Bronchial smooth muscle cell (primary cell): ENCODE results near the gene MAMLD1. TPM values are rescaled to one million over a fixed set of nuclear protein-coding genes. Genes with fewer than 3 reads are reported as not detected.

Experiments used
- total RNA-seq: library from RNA; depleted of rRNA; stranded (reverse); fragments of >200 nt; gene quantifications from 2 replicates; pipeline ENCODE4 v1.2.1, GENCODE V29; 2014

The MAMLD1 gene
- 0.17 and 0.32 TPM in 2 replicates for total RNA-seq

GRCh38 chrX:150362599-150363481 lies at the start of gene MAMLD1:
Gene MAMLD1, plus strand, starts transcription at chrX:150363317. Its CDS starts 82,200 bp downstream, at chrX:150445517.

Other genes with a start within 250 kb of the MAMLD1 start
- gene MTM1, start 205.3 kb downstream of the MAMLD1 start, total RNA-seq = 5.8 and 9.3 TPM in 2 replicates